Loucy (cell line): Measurements from ENCODE around the gene PAK3.

Experiments used
- H2AFZ ChIP-seq: fragments of 200-600 bp; sonication (generic); 2 replicates; pipeline ENCODE4 v1.6.0; 2016; ENCODE audit warnings: antibody characterized with exemption, mild to moderate bottlenecking, low read length, moderate library complexity
- H3F3A ChIP-seq: fragments of 200-600 bp; 2 replicates; pipeline ENCODE4 v1.6.0; 2016; ENCODE audit warnings: antibody characterized with exemption, low read depth, mild to moderate bottlenecking
- H3K27me3 ChIP-seq: fragments of 200-600 bp; sonication (generic); 2 replicates; pipeline ENCODE4 v1.6.1; 2014; ENCODE audit warnings: low read length, mild to moderate bottlenecking; ENCODE audit not compliant: insufficient read depth, poor library complexity, severe bottlenecking
- H3K36me3 ChIP-seq: fragments of 200-600 bp; sonication (generic); 2 replicates; pipeline ENCODE4 v1.6.1; 2016; ENCODE audit warnings: low read length; ENCODE audit not compliant: insufficient read depth
- H3K4me1 ChIP-seq: fragments of 200-600 bp; sonication (generic); 2 replicates; pipeline ENCODE4 v1.5.1; 2014; ENCODE audit warnings: low read length, mild to moderate bottlenecking; ENCODE audit not compliant: insufficient read depth, poor library complexity, severe bottlenecking
- H3K4me2 ChIP-seq: fragments of 200-600 bp; sonication (generic); 2 replicates; pipeline ENCODE4 v1.6.0; 2014; ENCODE audit warnings: antibody characterized with exemption, low read length, low read depth, mild to moderate bottlenecking; ENCODE audit not compliant: poor library complexity, severe bottlenecking
- H3K4me3 ChIP-seq: fragments of 200-600 bp; sonication (generic); 2 replicates; pipeline ENCODE4 v1.5.1; 2014; ENCODE audit warnings: low read length, mild to moderate bottlenecking, mixed read lengths; ENCODE audit not compliant: poor library complexity, severe bottlenecking
- H3K79me2 ChIP-seq: fragments of 200-600 bp; sonication (generic); 2 replicates; pipeline ENCODE4 v1.6.1; 2014; ENCODE audit warnings: low read length; ENCODE audit not compliant: insufficient read depth
- H3K9ac ChIP-seq: fragments of 200-600 bp; sonication (generic); 2 replicates; pipeline ENCODE4 v1.6.0; 2014; ENCODE audit warnings: mild to moderate bottlenecking, low read depth, low read length, moderate library complexity; ENCODE audit not compliant: poor library complexity, severe bottlenecking
- H3K9me2 ChIP-seq: fragments of 200-600 bp; sonication (generic); replicated peaks from 2 replicates; pipeline ENCODE4 v1.6.1; 2016; ENCODE audit warnings: low read depth, low read length, mixed read lengths
- H3K9me3 ChIP-seq: fragments of 200-600 bp; sonication (generic); 2 replicates; pipeline ENCODE4 v1.6.1; 2014; ENCODE audit warnings: mild to moderate bottlenecking, antibody characterized with exemption, low read length, low read depth; ENCODE audit not compliant: insufficient read depth
- H4K20me1 ChIP-seq: fragments of 200-600 bp; sonication (generic); 2 replicates; pipeline ENCODE4 v1.6.0; 2014; ENCODE audit warnings: antibody characterized with exemption, low read length, mild to moderate bottlenecking; ENCODE audit not compliant: insufficient read depth, poor library complexity, severe bottlenecking
- EZH2phosphoT487 ChIP-seq: fragments of 200-600 bp; IDR thresholded peaks from 2 replicates; pipeline ENCODE4 v1.6.1; 2018; ENCODE audit warnings: antibody characterized with exemption, mild to moderate bottlenecking, moderate library complexity, borderline replicate concordance
- TF ChIP-seq, protein P1 (sequence below): fragments of 200-600 bp; sonication (generic); conservative IDR thresholded peaks from 2 replicates; pipeline ENCODE4 v1.5.1; 2014; ENCODE audit warnings: mild to moderate bottlenecking, antibody characterized with exemption, low read length

Gene PAK3

DNA sequence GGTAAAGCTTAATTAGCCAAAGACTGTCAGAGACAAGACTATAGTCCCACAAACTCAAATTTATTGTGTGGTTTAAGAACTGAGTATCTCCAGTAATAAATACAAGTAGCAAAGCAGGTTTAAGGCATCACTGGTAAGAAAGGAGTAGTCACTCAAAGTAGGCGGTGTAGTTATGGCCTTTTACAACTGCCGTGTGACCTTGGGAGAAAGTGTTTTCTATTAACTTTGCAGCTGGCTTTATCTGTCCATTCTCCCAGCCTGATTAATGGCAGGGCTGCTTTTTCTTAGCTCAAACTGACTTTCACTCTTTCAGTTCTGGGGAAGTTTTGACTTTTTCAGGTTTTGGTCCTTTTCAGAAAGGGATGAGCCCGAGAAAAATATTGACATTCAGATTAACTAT, 7.4 kb upstream of the PAK3 start:
- Histone ChIP-seq H3K27me3 (no peaks in the 10 kb centered on the region), H2AFZ (no peak overlapping the region), H3F3A (no peaks in the 10 kb centered on the region), H3K4me1 (no peaks in the 10 kb centered on the region), H3K9me3 (no peaks in the 10 kb centered on the region), H4K20me1 (no peaks in the 10 kb centered on the region), H3K9ac (no peak overlapping the region), H3K79me2 (no peaks in the 10 kb centered on the region), H3K9me2 (no peaks in the 10 kb centered on the region), H3K36me3 (no peaks in the 10 kb centered on the region), H3K4me2 (no peak overlapping the region), H3K4me3 (no peak overlapping the region)
- TF ChIP-seq EZH2phosphoT487, result no peak
- TF ChIP-seq, protein P1, sequence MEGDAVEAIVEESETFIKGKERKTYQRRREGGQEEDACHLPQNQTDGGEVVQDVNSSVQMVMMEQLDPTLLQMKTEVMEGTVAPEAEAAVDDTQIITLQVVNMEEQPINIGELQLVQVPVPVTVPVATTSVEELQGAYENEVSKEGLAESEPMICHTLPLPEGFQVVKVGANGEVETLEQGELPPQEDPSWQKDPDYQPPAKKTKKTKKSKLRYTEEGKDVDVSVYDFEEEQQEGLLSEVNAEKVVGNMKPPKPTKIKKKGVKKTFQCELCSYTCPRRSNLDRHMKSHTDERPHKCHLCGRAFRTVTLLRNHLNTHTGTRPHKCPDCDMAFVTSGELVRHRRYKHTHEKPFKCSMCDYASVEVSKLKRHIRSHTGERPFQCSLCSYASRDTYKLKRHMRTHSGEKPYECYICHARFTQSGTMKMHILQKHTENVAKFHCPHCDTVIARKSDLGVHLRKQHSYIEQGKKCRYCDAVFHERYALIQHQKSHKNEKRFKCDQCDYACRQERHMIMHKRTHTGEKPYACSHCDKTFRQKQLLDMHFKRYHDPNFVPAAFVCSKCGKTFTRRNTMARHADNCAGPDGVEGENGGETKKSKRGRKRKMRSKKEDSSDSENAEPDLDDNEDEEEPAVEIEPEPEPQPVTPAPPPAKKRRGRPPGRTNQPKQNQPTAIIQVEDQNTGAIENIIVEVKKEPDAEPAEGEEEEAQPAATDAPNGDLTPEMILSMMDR, result no peak

DNA sequence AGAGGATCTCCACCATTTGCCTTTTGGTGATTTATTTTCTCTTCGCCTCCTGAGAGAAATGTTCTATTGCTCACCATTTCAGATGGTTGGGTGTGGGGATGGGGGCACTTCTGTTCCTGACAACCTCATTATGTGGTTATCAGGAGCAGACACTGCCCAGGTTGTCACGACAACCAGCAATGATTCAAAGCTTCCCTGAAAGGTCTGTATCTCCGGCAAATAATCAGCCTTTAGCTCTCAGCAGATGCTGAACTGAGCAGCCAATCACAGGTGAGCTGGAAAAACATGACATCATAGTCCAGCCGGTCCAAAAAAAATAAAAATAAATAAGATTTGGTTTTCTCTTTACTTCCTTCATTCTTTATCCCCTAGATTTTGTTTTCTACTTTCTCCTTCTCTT, 5.5 kb upstream of the PAK3 start:
- Histone ChIP-seq H3K9me3 (no peaks in the 10 kb centered on the region), H3K79me2 (no peaks in the 10 kb centered on the region), H2AFZ (no peak overlapping the region), H3K4me2 (no peak overlapping the region), H3K4me1 (no peaks in the 10 kb centered on the region), H3K36me3 (no peaks in the 10 kb centered on the region), H3K9me2 (no peaks in the 10 kb centered on the region), H3K27me3 (no peaks in the 10 kb centered on the region), H4K20me1 (no peaks in the 10 kb centered on the region), H3K9ac (no peak overlapping the region), H3K4me3 (no peak overlapping the region), H3F3A (no peaks in the 10 kb centered on the region)
- TF ChIP-seq EZH2phosphoT487, result no peak
- TF ChIP-seq, protein P1, result no peak

DNA sequence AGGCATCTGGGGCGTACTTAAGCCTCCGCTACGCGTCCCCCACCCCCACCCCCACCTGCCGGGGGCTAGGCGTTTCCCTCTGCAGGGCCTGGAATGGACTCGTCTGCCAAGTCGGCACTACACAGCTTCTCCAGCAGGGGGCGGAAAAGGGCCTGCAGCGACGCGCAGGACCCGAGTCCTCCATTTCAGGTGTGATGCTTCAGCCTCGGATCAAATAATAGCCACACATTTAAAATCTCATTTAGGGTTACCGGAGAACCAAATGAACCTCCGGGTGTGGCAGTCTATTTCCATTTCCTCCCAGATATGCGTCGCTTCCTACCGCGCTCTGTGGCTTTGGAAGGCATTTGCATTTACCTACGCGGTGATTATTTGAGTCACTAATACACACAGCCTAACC, 2.9 kb downstream of the PAK3 start:
- H3F3A ChIP-seq, result no peaks in the 10 kb centered on the region
- peak overlapping the region; percentile 38; the same call in 1 of the 2 replicates for H2AFZ ChIP-seq
- no peaks in the 10 kb centered on the region for H3K27me3 ChIP-seq
- H3K79me2 ChIP-seq, result no peaks in the 10 kb centered on the region
- H3K36me3 ChIP-seq, result no peaks in the 10 kb centered on the region
- H4K20me1 ChIP-seq, result no peaks in the 10 kb centered on the region
- H3K4me3 ChIP-seq, result no peak overlapping the region
- peak overlapping the region; percentile 34 for H3K4me2 ChIP-seq
- no peaks in the 10 kb centered on the region for H3K9me3 ChIP-seq
- H3K9ac ChIP-seq, result no peak overlapping the region
- TF ChIP-seq, protein P1, result peak; percentile 66
- TF ChIP-seq EZH2phosphoT487, result no peak
- H3K4me1 ChIP-seq, result no peaks in the 10 kb centered on the region
- H3K9me2 ChIP-seq, result no peaks in the 10 kb centered on the region
